Ovary (tissue), 9 donors: ENCODE measurements around the gene TOR3A. TPM values are rescaled to one million over a fixed set of nuclear protein-coding genes. Genes with fewer than 3 reads are reported as not detected.

ENCODE experiments used
- DNase-seq, 5 donors: peaks; one replicate each; pipeline ENCODE4 v3.0.0-alpha.2; 2019 to 2020
- H3K27ac ChIP-seq, 2 donors: fragments of 200-600 bp; one replicate each; pipeline versions ENCODE4 v1.5.1 to v1.8.0; 2019 to 2022
- H3K27me3 ChIP-seq: fragments of 200-600 bp; one replicate; pipeline ENCODE4 v1.8.0; 2022
- H3K36me3 ChIP-seq: fragments of 200-600 bp; sonication (generic); one replicate; pipeline ENCODE4 v1.5.1; 2019
- H3K4me1 ChIP-seq: one replicate; pipeline ENCODE4 v1.8.1; 2013; ENCODE audit warnings: mild to moderate bottlenecking, moderate library complexity; ENCODE audit not compliant: insufficient read depth
- H3K4me3 ChIP-seq: fragments of 200-600 bp; sonication (generic); one replicate; pipeline ENCODE4 v1.5.1; 2017
- H3K9me3 ChIP-seq, 2 donors: fragments of 200-600 bp in 1 of 2; sonication (generic) in 1 of 2; one replicate each; pipeline versions ENCODE4 v1.5.1 to v1.8.1; 2013 to 2019; ENCODE audit warnings: mild to moderate bottlenecking in 1 of 2, moderate library complexity in 1 of 2
- CTCF ChIP-seq, 3 donors: fragments of 450-650 bp in 2 of 3; fragments of 200-600 bp in 1 of 3; IDR thresholded peaks; one replicate each; pipeline versions ENCODE4 v1.5.1 to v1.8.0; 2016 to 2022; ENCODE audit warnings: antibody characterized with exemption in 3 of 3, mild to moderate bottlenecking in 1 of 3
- EP300 ChIP-seq: sonication (generic); formaldehyde crosslinking; IDR thresholded peaks from one replicate; pipeline ENCODE4 v1.6.1; 2017; ENCODE audit warnings: antibody characterized with exemption
- POLR2A ChIP-seq: fragments of 450-650 bp; IDR thresholded peaks from one replicate; pipeline ENCODE4 v1.6.1; 2017; ENCODE audit warnings: antibody characterized with exemption, mild to moderate bottlenecking, moderate library complexity
- WGBS, 3 donors: extraction: QIAGEN DNeasy Blood & Tissue Kit in 1 of 3; methylation state at CpG; one replicate each; pipeline versions ENCODE4 v1.1.5 to v1.1.7; 2013 to 2017; 5-methylcytosine and 5-hydroxymethylcytosine counted together
- intact Hi-C, 4 donors: fragments of 100-400 bp; cut with DNase I; formaldehyde crosslinking; loops; one replicate each; pipeline versions ENCODE4 v1.11.0 to v1.15.1; 2022 to 2023
- polyA plus RNA-seq, 2 donors: library from polyadenylated mRNA; stranded (reverse); fragments of 200-250 nt in 1 of 2; fragments of 350-450 nt in 1 of 2; fragmentation: Illumina TruSeq in 1 of 2; extraction: RNeasy Lipid Tissue Mini Kit (QIAGEN cat#74804) in 1 of 2; gene quantifications; one replicate each; pipeline ENCODE4 v1.2.3, GENCODE V29; 2013 to 2014
- total RNA-seq, 7 donors: library from RNA; depleted of rRNA in 2 of 7; stranded (reverse); fragments of >200 nt in 2 of 7; fragmentation: NEBNext Ultra II Directional in 3 of 7; extraction: Animal tissue kit (Norgen Biotek cat#: 25700) in 3 of 7; gene quantifications; one replicate each; pipeline versions ENCODE4 v1.1.0 to v1.2.4, GENCODE V29; 2016 to 2023
- donor health status: DM: no; HTN: no; CAD: no; lungs with moderate emphysema.
- donor health status: DM: no; HTN: no; CAD: no.
- donor health status: Bipolar disorder and iron deficiency.
- donor health status: DM: yes; HTN: yes; CAD: no.
- donor health status: DM: no; HTN: no; CAD: no.
- donor health status: DM: yes; HTN: yes; CAD: no.

Gene TOR3A
- total and polyA plus RNA-seq, 9 donors = 17.8 to 55.0 (median 26.1) TPM

GRCh38 chr1:179055937-179056336, 25.9 kb upstream of the TOR3A start:
- H3K27me3 ChIP-seq = no peaks in the 10 kb centered on the region
- WGBS, 3 donors = 98% methylated on average over 2 of the region's 2 CpGs
- H3K36me3 ChIP-seq = no peaks in the 10 kb centered on the region
- intact Hi-C loops = no loop called here
- H3K27ac ChIP-seq = no peak overlapping the region
- H3K9me3 ChIP-seq = no peaks in the 10 kb centered on the region
- no peak for DNase-seq
- TF ChIP-seq CTCF (IDR thresholded peaks at IDR 0.05) (no peak), EP300 (no peak), POLR2A (no peak)
- no peaks in the 10 kb centered on the region for H3K4me1 ChIP-seq
- H3K4me3 ChIP-seq = no peak overlapping the region

- Histone ChIP-seq H3K9me3 (no peaks in the 10 kb centered on the region), H3K27ac (no peak overlapping the region), H3K4me1 (no peaks in the 10 kb centered on the region), H3K4me3 (no peak overlapping the region), H3K36me3 (no peaks in the 10 kb centered on the region), H3K27me3 (no peaks in the 10 kb centered on the region)
- TF ChIP-seq POLR2A (no peak), CTCF (IDR thresholded peaks at IDR 0.05) (no peak), EP300 (no peak)
- intact Hi-C loops = no loop called here
- no peak for DNase-seq
- 81 to 90% (median 86%) methylated on average over 3 of the region's 3 CpGs for WGBS, 3 donors
These were observed 23.1 kb upstream of the TOR3A start for GRCh38 chr1:179058487-179059483.

- Histone ChIP-seq H3K9me3 (no peaks in the 10 kb centered on the region), H3K4me1 (no peaks in the 10 kb centered on the region), H3K27me3 (no peaks in the 10 kb centered on the region), H3K27ac (no peak overlapping the region), H3K36me3 (no peaks in the 10 kb centered on the region), H3K4me3 (no peak overlapping the region)
- WGBS, 3 donors = 88 to 90% (median 89%) methylated on average over 8 of the region's 8 CpGs
- intact Hi-C loops = no loop called here
- TF ChIP-seq CTCF (IDR thresholded peaks at IDR 0.05) (no peak), POLR2A (no peak), EP300 (no peak)
- no peak for DNase-seq
These were observed 20.2 kb upstream of the TOR3A start for GRCh38 chr1:179061360-179062282.

GRCh38 chr1:179066471-179066870, 15.4 kb upstream of the TOR3A start:
- Histone ChIP-seq H3K27me3 (no peaks in the 10 kb centered on the region), H3K9me3 (no peaks in the 10 kb centered on the region), H3K36me3 (no peaks in the 10 kb centered on the region), H3K4me3 (no peak overlapping the region), H3K4me1 (no peaks in the 10 kb centered on the region), H3K27ac (no peak overlapping the region)
- no peak for TF ChIP-seq CTCF (IDR thresholded peaks at IDR 0.05)
- no peak for TF ChIP-seq EP300
- TF ChIP-seq POLR2A = no peak
- DNase-seq = no peak
- intact Hi-C loops = no loop called here
- 97% methylated on average over 4 of the region's 4 CpGs for WGBS, 3 donors
